HepG2 (cell line): ENCODE measurements around the gene PLXND1. TPM values are rescaled to one million over a fixed set of nuclear protein-coding genes. Genes with fewer than 3 reads are reported as not detected.

Experiments
- ATF4 ChIP-seq, 2 experiments: fragments of 450-650 bp in 1 of 2; sonication (generic) in 1 of 2; formaldehyde crosslinking; IDR thresholded peaks; 2 replicates each; pipeline versions ENCODE4 v1.5.0 to v1.8.0; 2020 to 2022; ENCODE audit warnings: mild to moderate bottlenecking in 1 of 2, missing genetic modification reagents in 1 of 2
- CAMTA2 ChIP-seq: sonication (generic); formaldehyde crosslinking; IDR thresholded peaks from 2 replicates; pipeline ENCODE4 v1.4.0; 2020; ENCODE audit warnings: mild to moderate bottlenecking, missing genetic modification reagents, borderline replicate concordance
- CBX5 ChIP-seq: sonication (generic); formaldehyde crosslinking; IDR thresholded peaks from 2 replicates; pipeline ENCODE4 v1.4.0; 2020; ENCODE audit warnings: missing genetic modification reagents, borderline replicate concordance
- CENPT ChIP-seq: sonication (generic); formaldehyde crosslinking; IDR thresholded peaks from 2 replicates; pipeline ENCODE4 v1.8.0; 2022; ENCODE audit warnings: low read depth, mild to moderate bottlenecking, moderate library complexity, missing genetic modification reagents
- CREB1 ChIP-seq, 2 experiments: fragments of 450-650 bp in 1 of 2; IDR thresholded peaks; 2 replicates each; pipeline ENCODE4 v1.6.1; 2016 to 2017; ENCODE audit warnings: control low read depth in 1 of 2, mild to moderate bottlenecking in 1 of 2, missing compliant biosample characterization in 1 of 2, missing genetic modification characterization in 1 of 2
- DPF2 ChIP-seq: sonication (generic); formaldehyde crosslinking; IDR thresholded peaks from 2 replicates; pipeline ENCODE4 v1.4.0; 2020; ENCODE audit warnings: mild to moderate bottlenecking, low read depth, missing genetic modification reagents, borderline replicate concordance
- HOXA3 ChIP-seq: sonication (generic); formaldehyde crosslinking; IDR thresholded peaks from 2 replicates; pipeline ENCODE4 v1.5.0; 2020; ENCODE audit warnings: missing genetic modification reagents
- RNF2 ChIP-seq: fragments of 450-650 bp; conservative IDR thresholded peaks from 2 replicates; pipeline ENCODE4 v1.6.1; 2016; ENCODE audit warnings: low read depth
- SNRNP70 ChIP-seq: fragments of 200-400 bp; formaldehyde crosslinking; IDR thresholded peaks from 2 replicates; pipeline ENCODE4 v1.6.1; 2017; ENCODE audit warnings: mild to moderate bottlenecking, low read depth, low read length, moderate library complexity
- SUZ12 ChIP-seq: fragments of 150-350 bp; IDR thresholded peaks from 2 replicates; pipeline ENCODE4 v1.6.1; 2014; ENCODE audit warnings: low read depth, low read length
- TOPORS ChIP-seq: sonication (generic); formaldehyde crosslinking; IDR thresholded peaks from 2 replicates; pipeline ENCODE4 v1.8.0; 2023; ENCODE audit warnings: mild to moderate bottlenecking, missing genetic modification reagents
- ZC3H13 ChIP-seq: sonication (generic); formaldehyde crosslinking; IDR thresholded peaks from 2 replicates; pipeline ENCODE4 v1.8.1; 2023; ENCODE audit warnings: mild to moderate bottlenecking, missing genetic modification reagents, moderate library complexity
- ZFP62 ChIP-seq: sonication (generic); formaldehyde crosslinking; IDR thresholded peaks from 2 replicates; pipeline ENCODE4 v1.4.0; 2020; ENCODE audit warnings: missing genetic modification reagents
- ZHX1 ChIP-seq: sonication (generic); formaldehyde crosslinking; IDR thresholded peaks from 2 replicates; pipeline ENCODE4 v1.8.1; 2022; ENCODE audit warnings: low read depth, mild to moderate bottlenecking, missing genetic modification reagents
- ZIK1 ChIP-seq: sonication (generic); formaldehyde crosslinking; IDR thresholded peaks from 2 replicates; pipeline ENCODE4 v1.5.0; 2020; ENCODE audit warnings: mild to moderate bottlenecking, low read depth, missing genetic modification reagents, borderline replicate concordance
- ZMYM2 ChIP-seq: sonication (generic); formaldehyde crosslinking; IDR thresholded peaks from 2 replicates; pipeline ENCODE4 v1.8.0; 2022; ENCODE audit warnings: mild to moderate bottlenecking, missing genetic modification reagents
- ZNF225 ChIP-seq: sonication (generic); formaldehyde crosslinking; IDR thresholded peaks from 2 replicates; pipeline ENCODE4 v1.4.0; 2020; ENCODE audit warnings: mild to moderate bottlenecking, missing genetic modification reagents
- ZNF546 ChIP-seq: sonication (generic); formaldehyde crosslinking; conservative IDR thresholded peaks from 2 replicates; pipeline ENCODE4 v1.8.1; 2023; ENCODE audit warnings: mild to moderate bottlenecking, missing genetic modification reagents
- ZNF569 ChIP-seq: sonication (generic); formaldehyde crosslinking; IDR thresholded peaks from 2 replicates; pipeline ENCODE4 v1.5.0; 2020; ENCODE audit warnings: mild to moderate bottlenecking, missing genetic modification reagents, moderate library complexity, borderline replicate concordance
- ZNF784 ChIP-seq: sonication (generic); formaldehyde crosslinking; IDR thresholded peaks from 2 replicates; pipeline ENCODE4 v1.5.1; 2020; ENCODE audit warnings: missing genetic modification reagents, mild to moderate bottlenecking, borderline replicate concordance
- ZNF878 ChIP-seq: sonication (generic); formaldehyde crosslinking; IDR thresholded peaks from 2 replicates; pipeline ENCODE4 v1.8.1; 2023; ENCODE audit warnings: mild to moderate bottlenecking, missing genetic modification reagents, moderate library complexity
- ZNF891 ChIP-seq: sonication (generic); formaldehyde crosslinking; IDR thresholded peaks from 2 replicates; pipeline ENCODE4 v1.5.0; 2020; ENCODE audit warnings: mild to moderate bottlenecking, missing genetic modification reagents
- ZSCAN5A ChIP-seq: sonication (generic); formaldehyde crosslinking; IDR thresholded peaks from 2 replicates; pipeline ENCODE4 v1.8.0; 2022; ENCODE audit warnings: mild to moderate bottlenecking, missing genetic modification reagents, borderline replicate concordance
- polyA plus RNA-seq, 8 experiments: library from polyadenylated mRNA; depleted of rRNA in 3 of 8; stranded (reverse) in 7 of 8; unstranded in 1 of 8; fragments of >200 nt; fragmentation: Illumina TruSeq in 4 of 8; extraction: Trizol in 4 of 8; gene quantifications; 2 replicates each; pipeline versions ENCODE4 v1.2.1 to v1.2.3, GENCODE V29; 2011 to 2016; ENCODE audit warnings: low read depth in 4 of 8, missing spikeins in 1 of 8, mixed read lengths in 1 of 8; ENCODE audit not compliant: insufficient read depth in 1 of 8
- total RNA-seq, 5 experiments: library from RNA; depleted of rRNA; stranded (reverse); fragments of >200 nt; fragmentation: Illumina TruSeq; extraction: Trizol; gene quantifications; 2 replicates each; pipeline ENCODE4 v1.2.3, GENCODE V29; 2016; ENCODE audit warnings: low read depth in 1 of 5

Gene PLXND1
- total and polyA plus RNA-seq, 2 of the 13 experiments (the other 11 are each of a cell fraction or from before 2014, with no cell fraction given), result 15.9 to 42.0 TPM

- TF ChIP-seq ZNF225 (CRISPR knock-in tag) (no peak), ZMYM2 (CRISPR knock-in tag) (peak; percentile 73; the same call in 1 of the 2 replicates), TOPORS (0 out of 2 replicates have a peak, but pooled peaks have one; percentile 19), SUZ12 (no peak), ZHX1 (CRISPR knock-in tag) (0 out of 2 replicates have a peak, but pooled peaks have one; percentile 29), DPF2 (no peak), ZNF878 (CRISPR knock-in tag) (peak; percentile 82), ZIK1 (peak; percentile 69), ZNF546 (peak; percentile 83; the same call in 1 of the 2 replicates), RNF2 (0 out of 2 replicates have a peak, but pooled peaks have one; percentile 49), ZNF569 (peak; percentile 86; the same call in 1 of the 2 replicates), CBX5 (CRISPR knock-in tag) (no peak; the same call in 1 of the 2 replicates), CREB1 (IDR thresholded peaks at IDR 0.05) (no peak), CREB1 (CRISPR knock-in tag; IDR thresholded peaks at IDR 0.05) (no peak), ZFP62 (CRISPR knock-in tag) (no peak), SNRNP70 (no peak), ZC3H13 (CRISPR knock-in tag) (no peak; the same call in 1 of the 2 replicates), ATF4 (CRISPR knock-in tag; IDR thresholded peaks at IDR 0.05) (no peak), ZNF784 (no peak), ZNF891 (CRISPR knock-in tag) (0 out of 2 replicates have a peak, but pooled peaks have one; percentile 56), HOXA3 (CRISPR knock-in tag) (peak; percentile 91), CENPT (CRISPR knock-in tag) (no peak), ZSCAN5A (CRISPR knock-in tag) (peak; percentile 30; the same call in 1 of the 2 replicates), CAMTA2 (CRISPR knock-in tag) (no peak)
Measured at GRCh38 chr3:129626744-129627349, 20.4 kb upstream of the PLXND1 start (continued).
